GM21423 (cell line): ENCODE results near the gene ACRBP.
"Not testable (repeated sequence)": the region's sequence is repeated elsewhere in the genome, so short reads cannot be mapped to it uniquely, and the experiment has no call there.

ENCODE experiments used
- ATAC-seq: cut with Tn5 transposase; IDR thresholded peaks from one replicate; pipeline ENCODE4 v1.9.1; 2021; ENCODE audit warnings: mild to moderate bottlenecking, moderate library complexity; ENCODE audit not compliant: unreplicated experiment

Gene ACRBP

GRCh38 chr12:6618483-6619225 lies 28.6 kb downstream of the ACRBP start:
- no peak for ATAC-seq

- no peak for ATAC-seq
Measured at GRCh38 chr12:6615802-6616201, 31.4 kb downstream of the ACRBP start.

- no peak for ATAC-seq
Measured at GRCh38 chr12:6614513-6615172, 32.6 kb downstream of the ACRBP start.

- ATAC-seq: peak; percentile 41
Measured at GRCh38 chr12:6613776-6614512, 33.3 kb downstream of the ACRBP start.

GRCh38 chr12:6613015-6613775 lies 34.0 kb downstream of the ACRBP start:
- ATAC-seq: no peak

GRCh38 chr12:6612652-6613014 lies 34.6 kb downstream of the ACRBP start:
- ATAC-seq: no peak

- ATAC-seq: no peak
Measured at GRCh38 chr12:6612247-6612646, 35.0 kb downstream of the ACRBP start.

- ATAC-seq: no peak
Measured at GRCh38 chr12:6608592-6609281, 38.5 kb downstream of the ACRBP start.

GRCh38 chr12:6607751-6608591 lies 39.3 kb downstream of the ACRBP start:
- ATAC-seq: peak; percentile 26

GRCh38 chr12:6606331-6607131 lies 40.7 kb downstream of the ACRBP start:
- no peak for ATAC-seq

- ATAC-seq: no peak
Measured at GRCh38 chr12:6605421-6606330, 41.6 kb downstream of the ACRBP start.

GRCh38 chr12:6604259-6605029 lies 42.8 kb downstream of the ACRBP start:
- no peak for ATAC-seq

- no peak for ATAC-seq
Measured at GRCh38 chr12:6603095-6603567, 44.1 kb downstream of the ACRBP start.

- ATAC-seq: no peak
Measured at GRCh38 chr12:6602526-6602925, 44.7 kb downstream of the ACRBP start.

GRCh38 chr12:6595673-6596072 lies 51.6 kb downstream of the ACRBP start:
- not testable (repeated sequence) for ATAC-seq

- no peak for ATAC-seq
Measured at GRCh38 chr12:6592087-6592486, 55.1 kb downstream of the ACRBP start.
